NCI-H524 (cell line): ENCODE data around the gene RPS6KA1.
"Not testable (repeated sequence)": the region's sequence is repeated elsewhere in the genome, so short reads cannot be mapped to it uniquely, and the experiment has no call there.

Source experiments
- DNase-seq, 2 experiments: peaks; one replicate each; lab custom pipeline; 2025; lab: John Stamatoyannopoulos, UW

The RPS6KA1 gene

GRCh38 chr1:26597629-26598039 is 68.1 kb downstream of the RPS6KA1 start:
- DNase-seq: peak; percentile 31 to 65

GRCh38 chr1:26598890-26599289 is 69.3 kb downstream of the RPS6KA1 start:
- peak in 1 of 2 experiments; percentile 77 for DNase-seq

GRCh38 chr1:26602378-26602959 is 72.9 kb downstream of the RPS6KA1 start:
- DNase-seq: peak; percentile 38 to 65

DNA sequence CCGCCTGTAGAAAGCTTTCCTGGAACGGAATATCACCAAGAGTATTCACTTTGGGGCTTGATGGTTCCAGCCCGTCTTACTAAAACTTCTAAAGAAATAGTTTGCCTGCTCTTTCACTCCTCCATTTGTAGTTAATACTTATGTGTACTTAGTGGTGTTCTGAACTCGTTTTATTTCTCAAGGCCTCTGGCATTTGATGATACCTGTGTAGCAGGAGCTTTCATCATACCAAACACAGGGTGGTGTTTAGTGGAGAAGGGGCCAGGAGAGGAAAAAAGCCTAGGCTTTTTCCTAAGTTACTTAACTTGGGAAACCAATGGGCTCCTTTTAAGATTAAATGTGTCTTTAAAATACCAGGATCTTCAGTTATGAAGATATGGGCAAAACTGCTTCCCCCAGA is 74.3 kb downstream of the RPS6KA1 start:
- no peak for DNase-seq

- DNase-seq: no peak
Measured at GRCh38 chr1:26607186-26607585, 77.6 kb downstream of the RPS6KA1 start.

DNA sequence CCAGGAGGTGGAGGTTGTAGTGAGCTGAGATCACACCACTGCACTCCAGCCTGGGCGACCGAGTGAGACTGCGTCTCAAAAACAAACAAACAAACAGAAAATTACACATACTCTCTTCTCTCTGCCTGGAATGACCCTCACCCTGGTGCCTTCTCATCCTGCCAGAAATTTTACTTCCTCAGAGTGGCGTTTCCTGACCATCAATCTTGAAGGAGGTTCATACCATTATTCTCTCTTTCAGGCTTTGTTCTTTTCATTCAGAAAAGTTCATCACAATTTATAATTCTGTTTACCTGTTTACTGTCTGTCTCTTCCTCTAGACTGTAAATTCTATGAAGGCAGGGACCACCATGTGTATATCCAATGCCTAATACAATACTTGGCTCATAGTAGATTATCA is 79.3 kb downstream of the RPS6KA1 start:
- DNase-seq: no peak

GRCh38 chr1:26610781-26611180 is 81.2 kb downstream of the RPS6KA1 start:
- DNase-seq: peak; percentile 63 to 82

GRCh38 chr1:26612627-26613026 is 83.1 kb downstream of the RPS6KA1 start:
- DNase-seq: not testable (repeated sequence)

DNA sequence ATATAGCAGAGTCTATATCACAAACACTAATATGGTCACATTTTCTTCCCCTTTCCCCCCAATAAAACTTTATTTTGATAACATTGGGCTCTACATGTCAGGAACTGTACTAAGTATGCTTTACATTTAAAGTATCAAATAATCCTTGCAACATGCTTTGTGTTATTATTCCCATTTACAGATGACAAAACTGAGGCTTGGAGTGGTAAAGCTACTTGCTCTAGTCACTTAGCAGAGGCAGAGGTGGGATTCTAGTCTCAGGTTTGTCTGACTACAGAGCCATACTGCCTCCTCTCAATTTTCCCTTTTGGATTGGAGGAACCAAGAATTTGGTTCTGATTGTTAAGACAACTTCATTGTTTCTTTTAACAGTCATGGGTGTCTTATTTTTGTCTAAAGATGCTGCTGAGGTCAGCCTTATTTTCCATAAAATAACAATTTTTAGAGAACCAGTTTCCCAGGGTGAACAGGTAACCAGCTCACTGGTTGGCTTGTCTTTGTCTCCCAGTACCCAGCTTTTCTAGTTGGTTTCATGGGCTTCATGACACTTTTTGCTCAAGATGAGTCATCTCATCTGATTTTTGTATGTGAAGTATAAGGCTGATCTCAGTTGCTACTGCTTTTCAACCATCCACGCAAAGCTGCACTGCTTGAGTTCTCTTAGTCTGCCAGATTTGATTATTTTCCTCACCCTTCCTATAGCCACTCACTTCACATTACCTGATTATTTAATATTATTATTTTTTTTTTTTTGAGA is 85.3 kb downstream of the RPS6KA1 start:
- DNase-seq: no peak

GRCh38 chr1:26616881-26617280 is 87.3 kb downstream of the RPS6KA1 start:
- DNase-seq: no peak

GRCh38 chr1:26618561-26618960 is 89.0 kb downstream of the RPS6KA1 start:
- no peak for DNase-seq
